Astrocyte of the cerebellum (primary cell): ENCODE measurements around the gene HAVCR2.

Source experiments
- DNase-seq: peaks from one replicate; pipeline ENCODE4 v3.0.0-alpha.2; 2011; ENCODE audit warnings: low read depth
- H3K4me3 ChIP-seq: 2 replicates; pipeline ENCODE4 v1.5.1; 2011; ENCODE audit warnings: mild to moderate bottlenecking, low read depth, low read length, moderate library complexity
- in situ Hi-C: cut with HindIII; loops from 2 replicates; pipeline ENCODE4 v1.10.0; 2017; ENCODE audit warnings: low sequenced_read_pairs
- TF ChIP-seq, protein P1 (sequence below): IDR thresholded peaks from 2 replicates; pipeline ENCODE4 v1.5.1; 2012; ENCODE audit warnings: low read length, low read depth, moderate library complexity, mild to moderate bottlenecking; ENCODE audit errors: missing control alignments

The HAVCR2 gene

DNA sequence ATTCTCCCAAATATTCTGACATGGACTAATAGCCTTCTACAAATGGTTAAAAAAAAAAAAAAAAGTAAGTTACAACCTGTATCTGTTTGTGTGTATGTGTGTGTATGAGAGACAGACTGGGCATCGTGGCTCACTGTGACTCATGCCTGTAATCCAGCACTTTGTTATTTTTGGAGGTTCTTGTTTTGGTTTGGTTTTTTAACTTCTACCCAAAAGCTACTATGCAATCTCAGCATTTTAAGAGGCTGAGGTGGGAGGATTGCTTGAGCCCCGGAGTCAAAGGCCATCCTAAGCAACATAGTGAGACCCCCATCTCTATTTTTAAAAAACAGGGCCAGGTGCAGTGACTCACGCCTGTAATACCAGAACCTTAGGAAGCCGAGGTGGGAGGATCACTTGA is 32.3 kb downstream of the HAVCR2 start:
- no peak overlapping the region for H3K4me3 ChIP-seq
- in situ Hi-C loops = no loop called here
- DNase-seq = peak; percentile 15
- TF ChIP-seq, protein P1, sequence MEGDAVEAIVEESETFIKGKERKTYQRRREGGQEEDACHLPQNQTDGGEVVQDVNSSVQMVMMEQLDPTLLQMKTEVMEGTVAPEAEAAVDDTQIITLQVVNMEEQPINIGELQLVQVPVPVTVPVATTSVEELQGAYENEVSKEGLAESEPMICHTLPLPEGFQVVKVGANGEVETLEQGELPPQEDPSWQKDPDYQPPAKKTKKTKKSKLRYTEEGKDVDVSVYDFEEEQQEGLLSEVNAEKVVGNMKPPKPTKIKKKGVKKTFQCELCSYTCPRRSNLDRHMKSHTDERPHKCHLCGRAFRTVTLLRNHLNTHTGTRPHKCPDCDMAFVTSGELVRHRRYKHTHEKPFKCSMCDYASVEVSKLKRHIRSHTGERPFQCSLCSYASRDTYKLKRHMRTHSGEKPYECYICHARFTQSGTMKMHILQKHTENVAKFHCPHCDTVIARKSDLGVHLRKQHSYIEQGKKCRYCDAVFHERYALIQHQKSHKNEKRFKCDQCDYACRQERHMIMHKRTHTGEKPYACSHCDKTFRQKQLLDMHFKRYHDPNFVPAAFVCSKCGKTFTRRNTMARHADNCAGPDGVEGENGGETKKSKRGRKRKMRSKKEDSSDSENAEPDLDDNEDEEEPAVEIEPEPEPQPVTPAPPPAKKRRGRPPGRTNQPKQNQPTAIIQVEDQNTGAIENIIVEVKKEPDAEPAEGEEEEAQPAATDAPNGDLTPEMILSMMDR = no peak

GRCh38 chr5:157072508-157072907 is 36.3 kb downstream of the HAVCR2 start:
- DNase-seq = no peak
- TF ChIP-seq, protein P1 = no peak
- no peak overlapping the region for H3K4me3 ChIP-seq
- in situ Hi-C loops = no loop called here

- in situ Hi-C loops = no loop called here
- no peak for DNase-seq
- H3K4me3 ChIP-seq = no peak overlapping the region
- TF ChIP-seq, protein P1 = no peak
Observed at GRCh38 chr5:157069949-157070348, 38.9 kb downstream of the HAVCR2 start.

GRCh38 chr5:157068785-157069184 is 40.1 kb downstream of the HAVCR2 start:
- no peak for DNase-seq
- TF ChIP-seq, protein P1 = no peak
- no peak overlapping the region for H3K4me3 ChIP-seq
- in situ Hi-C loops = no loop called here

DNA sequence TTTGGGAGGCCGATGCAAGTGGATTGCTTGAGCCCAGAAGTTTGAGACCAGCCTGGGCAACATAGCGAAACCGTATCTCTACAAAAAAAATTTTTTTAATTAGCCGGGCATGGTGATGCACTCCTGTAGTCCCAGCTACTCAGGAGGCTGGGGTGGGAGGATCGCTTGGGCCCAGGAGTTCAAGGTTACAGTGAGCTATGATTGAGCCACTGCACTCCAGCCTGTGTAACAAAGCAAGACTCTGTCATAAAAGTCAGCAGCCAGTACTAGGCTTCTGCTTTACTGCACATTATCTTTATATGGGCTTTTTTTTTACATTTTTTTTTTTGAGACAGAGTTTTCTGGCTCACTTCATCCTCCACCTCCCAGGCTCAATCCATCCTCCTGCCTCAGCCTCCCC is 40.5 kb downstream of the HAVCR2 start:
- no peak overlapping the region for H3K4me3 ChIP-seq
- no peak for DNase-seq
- in situ Hi-C loops = no loop called here
- TF ChIP-seq, protein P1 = no peak

DNA sequence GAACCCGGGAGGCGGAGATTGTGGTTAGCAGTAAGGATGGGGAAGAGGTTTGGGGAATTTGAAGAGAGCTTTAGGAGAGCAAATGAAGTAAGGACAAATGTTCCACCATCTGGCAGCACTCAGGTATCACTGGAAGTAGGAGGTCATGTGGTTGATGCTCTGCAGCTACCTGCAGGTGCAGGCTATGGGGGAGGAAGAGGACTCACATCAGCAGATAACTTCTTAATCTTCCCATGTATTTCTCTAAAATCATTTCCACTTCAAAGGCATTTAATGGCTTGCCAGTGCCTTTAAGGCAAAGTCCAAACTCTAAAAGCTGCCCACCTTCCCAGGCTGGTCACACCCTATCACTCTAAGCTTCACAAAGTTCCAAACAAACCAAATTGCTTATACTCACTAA is 41.8 kb downstream of the HAVCR2 start:
- H3K4me3 ChIP-seq = no peak overlapping the region
- no peak for DNase-seq
- TF ChIP-seq, protein P1 = no peak
- in situ Hi-C loops = no loop called here

DNA sequence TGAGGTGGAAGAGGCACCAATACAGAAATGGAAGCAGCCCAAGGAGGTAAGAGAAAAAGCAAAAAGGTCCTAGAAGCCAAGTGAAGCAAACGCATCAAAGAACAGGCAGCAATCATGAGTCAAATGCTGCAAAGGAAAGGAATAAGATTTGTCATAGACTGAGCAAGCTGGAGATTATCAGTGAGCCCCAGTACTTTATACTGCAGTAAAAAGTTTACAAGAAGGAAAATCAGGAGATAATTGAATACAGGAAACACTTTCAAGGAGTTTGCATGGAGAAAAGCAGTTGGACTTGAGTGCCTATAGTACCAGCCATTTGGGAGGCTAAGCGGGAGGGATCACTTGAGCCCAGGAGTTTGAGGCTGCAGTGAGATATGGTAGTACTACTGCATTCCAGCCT is 42.8 kb downstream of the HAVCR2 start:
- TF ChIP-seq, protein P1 = no peak
- in situ Hi-C loops = no loop called here
- no peak for DNase-seq
- no peak overlapping the region for H3K4me3 ChIP-seq
